Liver (tissue), 9 donors: ENCODE data around the gene ZNF71. TPM values are rescaled to one million over a fixed set of nuclear protein-coding genes. Genes with fewer than 3 reads are reported as not detected.

ENCODE experiments used
- DNase-seq: peaks from one replicate; pipeline ENCODE4 v3.0.0-alpha.2; 2017; ENCODE audit warnings: low spot score
- H3K27ac ChIP-seq, 2 donors: one replicate each; pipeline ENCODE4 v1.7.0; 2013; ENCODE audit warnings: inconsistent platforms in 2 of 2, low read length in 2 of 2, control low read depth in 1 of 2, low read depth in 1 of 2, mild to moderate bottlenecking in 1 of 2
- H3K27me3 ChIP-seq, 4 donors: one replicate each; pipeline versions ENCODE4 v1.6.1 to v1.7.0; 2013; ENCODE audit warnings: low read length in 3 of 4, inconsistent platforms in 1 of 4, mild to moderate bottlenecking in 1 of 4, moderate library complexity in 1 of 4; ENCODE audit not compliant: control insufficient read depth in 4 of 4, insufficient read depth in 4 of 4
- H3K36me3 ChIP-seq, 4 donors: one replicate each; pipeline versions ENCODE4 v1.6.1 to v1.7.0; 2013; ENCODE audit warnings: low read length in 3 of 4, mild to moderate bottlenecking in 3 of 4, low read depth in 1 of 4, moderate library complexity in 1 of 4; ENCODE audit not compliant: control insufficient read depth in 4 of 4, insufficient read depth in 3 of 4
- H3K4me1 ChIP-seq, 4 donors: one replicate each; pipeline versions ENCODE4 v1.6.1 to v1.7.0; 2013; ENCODE audit warnings: low read length in 3 of 4, mild to moderate bottlenecking in 3 of 4, moderate library complexity in 1 of 4; ENCODE audit not compliant: control insufficient read depth in 4 of 4, insufficient read depth in 4 of 4
- H3K4me3 ChIP-seq, 3 donors: one replicate each; pipeline versions ENCODE4 v1.6.1 to v1.7.0; 2013; ENCODE audit warnings: low read length in 3 of 3, control low read depth in 1 of 3, low read depth in 1 of 3, mild to moderate bottlenecking in 1 of 3
- H3K9ac ChIP-seq, 2 donors: one replicate each; pipeline ENCODE4 v1.7.0; 2013; ENCODE audit warnings: low read length in 2 of 2, mild to moderate bottlenecking in 2 of 2, moderate library complexity in 2 of 2, control low read depth in 1 of 2, low read depth in 1 of 2
- H3K9me3 ChIP-seq, 4 donors: one replicate each; pipeline versions ENCODE4 v1.6.1 to v1.7.0; 2013; ENCODE audit warnings: low read length in 3 of 4; ENCODE audit not compliant: control insufficient read depth in 4 of 4
- ATF3 ChIP-seq: IDR thresholded peaks from 2 replicates; pipeline ENCODE4 v1.6.1; 2016; ENCODE audit warnings: antibody characterized with exemption
- EGR1 ChIP-seq, 2 donors: IDR thresholded peaks; 2 replicates each; pipeline ENCODE4 v1.6.1; 2016 to 2018; ENCODE audit warnings: antibody characterized with exemption in 2 of 2, low read depth in 2 of 2
- FOXA1 ChIP-seq: IDR thresholded peaks from 2 replicates; pipeline ENCODE4 v1.6.1; 2016; ENCODE audit warnings: antibody characterized with exemption
- FOXA2 ChIP-seq: IDR thresholded peaks from 2 replicates; pipeline ENCODE4 v1.6.1; 2016; ENCODE audit warnings: antibody characterized with exemption
- GABPA ChIP-seq, 2 donors: IDR thresholded peaks in 1 of 2; conservative IDR thresholded peaks in 1 of 2; 2 replicates each; pipeline ENCODE4 v1.6.1; 2016; ENCODE audit warnings: antibody characterized with exemption in 2 of 2, mild to moderate bottlenecking in 1 of 2, moderate library complexity in 1 of 2
- HNF4A ChIP-seq, 2 donors: conservative IDR thresholded peaks; 2 replicates each; pipeline ENCODE4 v1.6.1; 2016; ENCODE audit warnings: antibody characterized with exemption in 2 of 2, mild to moderate bottlenecking in 2 of 2
- HNF4G ChIP-seq: IDR thresholded peaks from 2 replicates; pipeline ENCODE4 v1.6.1; 2016; ENCODE audit warnings: antibody characterized with exemption
- JUND ChIP-seq, 2 donors: IDR thresholded peaks; 2 replicates each; pipeline ENCODE4 v1.6.1; 2016; ENCODE audit warnings: antibody characterized with exemption in 2 of 2
- NR2F2 ChIP-seq: IDR thresholded peaks from 2 replicates; pipeline ENCODE4 v1.6.1; 2016; ENCODE audit warnings: antibody characterized with exemption
- RAD21 ChIP-seq, 2 donors: IDR thresholded peaks; 2 replicates each; pipeline ENCODE4 v1.6.1; 2016; ENCODE audit warnings: antibody characterized with exemption in 2 of 2, mild to moderate bottlenecking in 2 of 2
- TAF1 ChIP-seq: conservative IDR thresholded peaks from 2 replicates; pipeline ENCODE4 v1.6.1; 2016; ENCODE audit warnings: antibody characterized with exemption, mild to moderate bottlenecking
- YY1 ChIP-seq: IDR thresholded peaks from 2 replicates; pipeline ENCODE4 v1.6.1; 2016; ENCODE audit warnings: antibody characterized with exemption, mild to moderate bottlenecking
- ZBTB33 ChIP-seq: IDR thresholded peaks from 2 replicates; pipeline ENCODE4 v1.6.1; 2016; ENCODE audit warnings: antibody characterized with exemption
- WGBS: extraction: QIAGEN DNeasy Blood & Tissue Kit; methylation state at CpG from one replicate; pipeline ENCODE4 v1.1.7; 2013; 5-methylcytosine and 5-hydroxymethylcytosine counted together
- polyA plus RNA-seq, 2 donors: library from polyadenylated mRNA; stranded (reverse) in 1 of 2; unstranded in 1 of 2; fragments of 200-250 nt in 1 of 2; fragments of >200 nt in 1 of 2; fragmentation: Nextera tagmentation in 1 of 2; extraction: Ambion mirVana in 1 of 2; gene quantifications; one replicate each; pipeline versions ENCODE4 v1.2.1 to v1.2.3, GENCODE V29; 2013 to 2015
- total RNA-seq, 2 donors: library from RNA; depleted of rRNA; stranded (reverse); fragments of >200 nt; gene quantifications; one replicate each; pipeline ENCODE4 v1.2.3, GENCODE V29; 2014
- TF ChIP-seq, protein P1 (sequence below): IDR thresholded peaks from 2 replicates; pipeline ENCODE4 v1.6.1; 2016; ENCODE audit warnings: antibody characterized with exemption, mild to moderate bottlenecking
- TF ChIP-seq, protein P2 (sequence below): fragments of 150-350 bp; IDR thresholded peaks from 2 replicates; pipeline ENCODE4 v1.5.1; 2017; ENCODE audit warnings: improper control_type of control experiment, low read depth, low read length; ENCODE audit not compliant: missing input control
- donor health status: healthy.
- donor health status: healthy.
- donor health status: healthy.
- donor health status: healthy.
- donor health status: healthy.

The ZNF71 gene
- total and polyA plus RNA-seq, 4 donors: 0.46 to 3.4 (median 1.8) TPM

- TF ChIP-seq JUND (IDR thresholded peaks at IDR 0.05) (no peak), FOXA1 (no peak), ATF3 (no peak), HNF4G (no peak), HNF4A (conservative IDR thresholded peaks at IDR 0.05) (no peak), FOXA2 (no peak), EGR1 (IDR thresholded peaks at IDR 0.05; ENCODE audit: low read depth in 2 of 2) (no peak)
Observed at GRCh38 chr19:56601375-56601774, 6.3 kb downstream of the ZNF71 start (continued).

DNA sequence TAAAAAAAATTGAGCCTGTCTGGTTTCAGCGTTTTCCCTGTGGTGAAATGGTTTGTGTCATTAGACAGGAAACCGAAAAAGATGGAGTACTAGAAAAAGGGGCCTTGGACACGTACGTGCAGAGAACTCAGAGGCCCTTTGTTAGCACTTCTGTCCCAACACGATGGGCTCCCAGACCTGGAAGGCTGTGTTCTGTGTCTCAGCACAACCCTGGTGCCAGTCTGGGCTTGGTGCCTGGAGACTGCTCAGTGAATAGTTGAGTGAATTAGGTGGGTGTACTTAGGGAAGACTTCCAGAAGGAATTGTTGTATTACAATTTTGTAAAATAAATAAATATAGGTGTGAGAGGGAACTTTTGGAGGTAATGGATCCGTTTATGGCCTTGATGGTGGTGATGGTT is 8.7 kb downstream of the ZNF71 start:
- Histone ChIP-seq H3K9ac (no peak overlapping the region), H3K9me3 (peaks cover 21 to 63% (median 44%) of the 10 kb centered on the region in 4 donors), H3K36me3 (peaks cover 0 to 15% (median 3%) of the 10 kb centered on the region in 4 donors)

DNA sequence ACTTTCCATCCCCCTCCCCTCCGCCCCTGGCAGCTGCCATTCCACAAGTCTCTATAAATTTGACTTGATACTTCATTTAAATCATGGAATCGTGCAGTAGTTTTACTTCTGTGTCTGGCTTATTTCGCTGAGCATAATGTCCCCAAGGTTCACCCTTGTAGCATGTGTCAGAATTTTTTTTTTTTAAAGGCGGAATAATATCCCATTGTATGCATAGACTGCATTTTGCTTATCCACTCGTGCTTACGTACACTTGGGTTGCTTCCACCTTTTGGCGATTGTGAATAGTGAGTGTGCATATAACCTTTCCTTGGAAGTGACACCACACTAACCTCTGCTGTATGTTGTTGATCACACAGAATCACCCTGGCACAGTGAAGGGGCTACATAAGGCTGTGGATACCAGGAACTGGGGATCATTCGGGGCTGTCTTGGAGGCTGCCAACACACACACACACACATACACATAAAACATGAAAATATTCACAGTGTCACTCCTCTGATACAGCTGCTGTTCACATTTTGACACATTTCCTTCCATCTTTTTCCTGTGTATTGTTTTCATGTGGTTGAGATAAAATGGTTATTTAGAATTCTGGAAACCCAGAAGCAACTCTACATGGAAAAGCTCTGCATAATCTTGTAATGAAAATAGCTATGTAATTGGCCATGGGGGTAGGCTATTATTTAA is 13.3 kb downstream of the ZNF71 start:
- H3K4me1 ChIP-seq: no peaks in the 10 kb centered on the region
- peaks cover 23 to 83% (median 51%) of the 10 kb centered on the region in 4 donors for H3K9me3 ChIP-seq
- H3K27ac ChIP-seq: no peak overlapping the region
- no peaks in the 10 kb centered on the region for H3K27me3 ChIP-seq
- DNase-seq: no peak
- peaks cover 0 to 11% (median 1%) of the 10 kb centered on the region in 4 donors for H3K36me3 ChIP-seq
- 85% methylated on average over 8 of the region's 8 CpGs for WGBS
- H3K4me3 ChIP-seq: no peak overlapping the region
- H3K9ac ChIP-seq: no peak overlapping the region
- TF ChIP-seq HNF4A (conservative IDR thresholded peaks at IDR 0.05): no peak
- TF ChIP-seq RAD21 (IDR thresholded peaks at IDR 0.05): no peak
- TF ChIP-seq NR2F2: no peak
- no peak for TF ChIP-seq GABPA (IDR thresholded peaks at IDR 0.05 in 1 of 2, conservative IDR thresholded peaks at IDR 0.05 in 1 of 2)
- TF ChIP-seq, protein P1, sequence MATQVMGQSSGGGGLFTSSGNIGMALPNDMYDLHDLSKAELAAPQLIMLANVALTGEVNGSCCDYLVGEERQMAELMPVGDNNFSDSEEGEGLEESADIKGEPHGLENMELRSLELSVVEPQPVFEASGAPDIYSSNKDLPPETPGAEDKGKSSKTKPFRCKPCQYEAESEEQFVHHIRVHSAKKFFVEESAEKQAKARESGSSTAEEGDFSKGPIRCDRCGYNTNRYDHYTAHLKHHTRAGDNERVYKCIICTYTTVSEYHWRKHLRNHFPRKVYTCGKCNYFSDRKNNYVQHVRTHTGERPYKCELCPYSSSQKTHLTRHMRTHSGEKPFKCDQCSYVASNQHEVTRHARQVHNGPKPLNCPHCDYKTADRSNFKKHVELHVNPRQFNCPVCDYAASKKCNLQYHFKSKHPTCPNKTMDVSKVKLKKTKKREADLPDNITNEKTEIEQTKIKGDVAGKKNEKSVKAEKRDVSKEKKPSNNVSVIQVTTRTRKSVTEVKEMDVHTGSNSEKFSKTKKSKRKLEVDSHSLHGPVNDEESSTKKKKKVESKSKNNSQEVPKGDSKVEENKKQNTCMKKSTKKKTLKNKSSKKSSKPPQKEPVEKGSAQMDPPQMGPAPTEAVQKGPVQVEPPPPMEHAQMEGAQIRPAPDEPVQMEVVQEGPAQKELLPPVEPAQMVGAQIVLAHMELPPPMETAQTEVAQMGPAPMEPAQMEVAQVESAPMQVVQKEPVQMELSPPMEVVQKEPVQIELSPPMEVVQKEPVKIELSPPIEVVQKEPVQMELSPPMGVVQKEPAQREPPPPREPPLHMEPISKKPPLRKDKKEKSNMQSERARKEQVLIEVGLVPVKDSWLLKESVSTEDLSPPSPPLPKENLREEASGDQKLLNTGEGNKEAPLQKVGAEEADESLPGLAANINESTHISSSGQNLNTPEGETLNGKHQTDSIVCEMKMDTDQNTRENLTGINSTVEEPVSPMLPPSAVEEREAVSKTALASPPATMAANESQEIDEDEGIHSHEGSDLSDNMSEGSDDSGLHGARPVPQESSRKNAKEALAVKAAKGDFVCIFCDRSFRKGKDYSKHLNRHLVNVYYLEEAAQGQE: no peak
- no peak for TF ChIP-seq ATF3
- no peak for TF ChIP-seq TAF1

More for the DNA sequence above, 8.7 kb downstream of the ZNF71 start:
- H3K4me1 ChIP-seq: no peaks in the 10 kb centered on the region
- 79% methylated on average over 6 of the region's 6 CpGs for WGBS
- H3K27me3 ChIP-seq: no peaks in the 10 kb centered on the region
- no peak overlapping the region for H3K4me3 ChIP-seq
- no peak overlapping the region for H3K27ac ChIP-seq
- TF ChIP-seq ZBTB33 (no peak), FOXA2 (no peak), TAF1 (no peak), HNF4A (conservative IDR thresholded peaks at IDR 0.05) (no peak), YY1 (no peak), JUND (IDR thresholded peaks at IDR 0.05) (no peak), HNF4G (no peak), NR2F2 (no peak), GABPA (IDR thresholded peaks at IDR 0.05 in 1 of 2, conservative IDR thresholded peaks at IDR 0.05 in 1 of 2) (no peak)
- TF ChIP-seq, protein P2, sequence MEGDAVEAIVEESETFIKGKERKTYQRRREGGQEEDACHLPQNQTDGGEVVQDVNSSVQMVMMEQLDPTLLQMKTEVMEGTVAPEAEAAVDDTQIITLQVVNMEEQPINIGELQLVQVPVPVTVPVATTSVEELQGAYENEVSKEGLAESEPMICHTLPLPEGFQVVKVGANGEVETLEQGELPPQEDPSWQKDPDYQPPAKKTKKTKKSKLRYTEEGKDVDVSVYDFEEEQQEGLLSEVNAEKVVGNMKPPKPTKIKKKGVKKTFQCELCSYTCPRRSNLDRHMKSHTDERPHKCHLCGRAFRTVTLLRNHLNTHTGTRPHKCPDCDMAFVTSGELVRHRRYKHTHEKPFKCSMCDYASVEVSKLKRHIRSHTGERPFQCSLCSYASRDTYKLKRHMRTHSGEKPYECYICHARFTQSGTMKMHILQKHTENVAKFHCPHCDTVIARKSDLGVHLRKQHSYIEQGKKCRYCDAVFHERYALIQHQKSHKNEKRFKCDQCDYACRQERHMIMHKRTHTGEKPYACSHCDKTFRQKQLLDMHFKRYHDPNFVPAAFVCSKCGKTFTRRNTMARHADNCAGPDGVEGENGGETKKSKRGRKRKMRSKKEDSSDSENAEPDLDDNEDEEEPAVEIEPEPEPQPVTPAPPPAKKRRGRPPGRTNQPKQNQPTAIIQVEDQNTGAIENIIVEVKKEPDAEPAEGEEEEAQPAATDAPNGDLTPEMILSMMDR: no peak
- DNase-seq: no peak
